Right lobe of liver (tissue), 6 donors: ENCODE data around the gene ZNF202. TPM values are rescaled to one million over a fixed set of nuclear protein-coding genes. Genes with fewer than 3 reads are reported as not detected.
A peak's percentile ranks its signal among the peaks of the same experiment; 100 is the strongest.

Experiments used
- ATAC-seq, 4 donors: fragments of 200-7000 bp; cut with Tn5 transposase; one replicate each; pipeline ENCODE4 v1.9.1; 2020; ENCODE audit warnings: mild to moderate bottlenecking in 4 of 4, moderate library complexity in 4 of 4
- DNase-seq, 3 donors: peaks; one replicate each; pipeline ENCODE4 v3.0.0-alpha.2; 2020
- H3K27ac ChIP-seq, 3 donors: fragments of 200-600 bp; one replicate each; pipeline ENCODE4 v1.8.0; 2022
- H3K27me3 ChIP-seq, 2 donors: fragments of 200-600 bp; one replicate each; pipeline ENCODE4 v1.8.0; 2022
- H3K36me3 ChIP-seq, 4 donors: fragments of 200-600 bp; sonication (generic) in 1 of 4; one replicate each; pipeline versions ENCODE4 v1.5.1 to v1.8.0; 2017 to 2022; ENCODE audit warnings: control low read depth in 1 of 4
- H3K4me1 ChIP-seq, 4 donors: fragments of 200-600 bp; sonication (generic) in 1 of 4; one replicate each; pipeline versions ENCODE4 v1.5.1 to v1.8.0; 2017 to 2022; ENCODE audit warnings: control low read depth in 1 of 4
- H3K4me3 ChIP-seq, 3 donors: fragments of 200-600 bp; one replicate each; pipeline ENCODE4 v1.8.0; 2022
- H3K9me3 ChIP-seq, 4 donors: fragments of 200-600 bp; sonication (generic) in 1 of 4; one replicate each; pipeline versions ENCODE4 v1.5.1 to v1.8.0; 2017 to 2022; ENCODE audit warnings: control low read depth in 1 of 4
- CTCF ChIP-seq, 4 donors: fragments of 200-600 bp in 3 of 4; fragments of 450-650 bp in 1 of 4; IDR thresholded peaks; one replicate each; pipeline versions ENCODE4 v1.5.1 to v1.8.0; 2016 to 2022; ENCODE audit warnings: antibody characterized with exemption in 4 of 4, mild to moderate bottlenecking in 2 of 4
- POLR2A ChIP-seq: fragments of 450-650 bp; IDR thresholded peaks from one replicate; pipeline ENCODE4 v1.6.1; 2017; ENCODE audit warnings: antibody characterized with exemption, mild to moderate bottlenecking
- WGBS: methylation state at CpG from one replicate; pipeline ENCODE4 v1.1.6; 2018; ENCODE audit warnings: low coverage, low lambda C conversion rate; ENCODE audit not compliant: insufficient coverage; ENCODE audit errors: missing lambda C conversion rate; 5-methylcytosine and 5-hydroxymethylcytosine counted together
- intact Hi-C, 2 donors: fragments of 100-400 bp; cut with DNase I; formaldehyde crosslinking; loops; one replicate each; pipeline versions ENCODE4 v1.11.2 to v1.14.1; 2022
- total RNA-seq, 6 experiments: library from RNA; depleted of rRNA in 2 of 6; stranded (reverse); fragments of >200 nt in 2 of 6; fragmentation: NEBNext Ultra II Directional in 3 of 6; extraction: Animal tissue kit (Norgen Biotek cat#: 25700) in 3 of 6; gene quantifications; one replicate each; pipeline versions ENCODE4 v1.1.0 to v1.2.4, GENCODE V29; 2016 to 2023
- donor health status: DM: no; HTN: yes; CAD: no.
- donor health status: DM: no; HTN: no; CAD: no.
- donor health status: DM: no; HTN: no; CAD: no.
- donor health status: DM: no; HTN: yes; CAD: no.
- donor health status: DM: no; HTN: yes; CAD: no.

The ZNF202 gene
- total RNA-seq, 6 experiments from 2014 or later = 2.0 to 4.0 (median 2.7) TPM

GRCh38 chr11:123745764-123746451 lies 4.4 kb upstream of the ZNF202 start:
- WGBS = 38% methylated on average over 2 of the region's 2 CpGs
- Histone ChIP-seq H3K36me3 (no peaks in the 10 kb centered on the region), H3K4me1 (peaks cover 0 to 8% (median 0%) of the 10 kb centered on the region in 4 donors), H3K4me3 (no peak overlapping the region), H3K9me3 (no peaks in the 10 kb centered on the region), H3K27ac (no peak overlapping the region), H3K27me3 (no peaks in the 10 kb centered on the region)
- intact Hi-C loops = no loop called here
- DNase-seq = no peak
- no peak for ATAC-seq
- no peak for TF ChIP-seq POLR2A
- TF ChIP-seq CTCF (IDR thresholded peaks at IDR 0.05) = no peak

- Histone ChIP-seq H3K4me1 (peaks cover 0 to 8% (median 4%) of the 10 kb centered on the region in 4 donors), H3K4me3 (no peak overlapping the region), H3K27me3 (no peaks in the 10 kb centered on the region), H3K9me3 (no peaks in the 10 kb centered on the region), H3K27ac (no peak overlapping the region), H3K36me3 (no peaks in the 10 kb centered on the region)
- ATAC-seq (no peak), DNase-seq (no peak)
- WGBS = 60% methylated on average over 3 of the region's 3 CpGs
- intact Hi-C loops = no loop called here
- TF ChIP-seq POLR2A (no peak), CTCF (IDR thresholded peaks at IDR 0.05) (no peak)
Measured at GRCh38 chr11:123742724-123743120, 1.3 kb upstream of the ZNF202 start.

GRCh38 chr11:123742031-123742723 lies 717 bp upstream of the ZNF202 start:
- no peak for TF ChIP-seq POLR2A
- no peak for TF ChIP-seq CTCF (IDR thresholded peaks at IDR 0.05)
- intact Hi-C loops = no loop called here
- Histone ChIP-seq H3K27me3 (no peaks in the 10 kb centered on the region), H3K4me3 (peak overlapping the region; percentile 75 to 98 (median 97)), H3K27ac (peak overlapping the region in 2 of 3 donors; percentile 55 to 69), H3K4me1 (peaks cover 0 to 8% (median 4%) of the 10 kb centered on the region in 4 donors), H3K9me3 (no peaks in the 10 kb centered on the region), H3K36me3 (no peaks in the 10 kb centered on the region)
- ATAC-seq = peak in 3 of 4 donors; percentile 11 to 25 (median 11)
- DNase-seq = no peak
- 25% methylated on average over 12 of the region's 12 CpGs for WGBS

- intact Hi-C loops = no loop called here
- ATAC-seq (peak in 1 of 4 donors; percentile 2), DNase-seq (no peak)
- Histone ChIP-seq H3K9me3 (no peaks in the 10 kb centered on the region), H3K27me3 (no peaks in the 10 kb centered on the region), H3K4me3 (peak overlapping the region; percentile 75 to 98 (median 97)), H3K4me1 (peaks cover 0 to 8% (median 4%) of the 10 kb centered on the region in 4 donors), H3K36me3 (no peaks in the 10 kb centered on the region), H3K27ac (peak overlapping the region; percentile 44 to 69 (median 55))
- 0% methylated on average over 6 of the region's 6 CpGs for WGBS
- TF ChIP-seq POLR2A = no peak
- no peak for TF ChIP-seq CTCF (IDR thresholded peaks at IDR 0.05)
Measured at GRCh38 chr11:123740787-123741158, 687 bp downstream of the ZNF202 start.
